Measurements from ENCODE around the gene CYP2W1.
"Not testable (repeated sequence)": the region's sequence is repeated elsewhere in the genome, so short reads cannot be mapped to it uniquely, and the experiment has no call there.

DNA sequence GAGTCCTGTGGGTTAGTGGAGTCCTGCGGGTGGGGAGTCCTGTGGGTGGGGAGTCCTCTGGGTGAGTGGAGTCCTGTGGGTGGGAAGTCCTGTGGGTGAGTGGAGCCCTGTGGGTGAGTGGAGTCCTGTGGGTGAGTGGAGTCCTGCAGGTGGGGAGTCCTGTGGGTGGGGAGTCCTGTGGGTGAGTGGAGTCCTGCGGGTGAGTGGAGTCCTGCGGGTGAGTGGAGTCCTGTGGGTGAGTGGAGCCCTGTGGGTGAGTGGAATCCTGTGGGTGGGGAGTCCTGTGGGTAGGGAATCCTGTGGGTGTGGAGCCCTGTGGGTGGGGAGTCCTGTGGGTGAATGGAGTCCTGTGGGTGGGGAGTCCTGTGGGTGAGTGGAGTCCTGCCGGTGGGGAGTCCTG, 19.0 kb downstream of the CYP2W1 start:
- TF ChIP-seq, protein P1, sequence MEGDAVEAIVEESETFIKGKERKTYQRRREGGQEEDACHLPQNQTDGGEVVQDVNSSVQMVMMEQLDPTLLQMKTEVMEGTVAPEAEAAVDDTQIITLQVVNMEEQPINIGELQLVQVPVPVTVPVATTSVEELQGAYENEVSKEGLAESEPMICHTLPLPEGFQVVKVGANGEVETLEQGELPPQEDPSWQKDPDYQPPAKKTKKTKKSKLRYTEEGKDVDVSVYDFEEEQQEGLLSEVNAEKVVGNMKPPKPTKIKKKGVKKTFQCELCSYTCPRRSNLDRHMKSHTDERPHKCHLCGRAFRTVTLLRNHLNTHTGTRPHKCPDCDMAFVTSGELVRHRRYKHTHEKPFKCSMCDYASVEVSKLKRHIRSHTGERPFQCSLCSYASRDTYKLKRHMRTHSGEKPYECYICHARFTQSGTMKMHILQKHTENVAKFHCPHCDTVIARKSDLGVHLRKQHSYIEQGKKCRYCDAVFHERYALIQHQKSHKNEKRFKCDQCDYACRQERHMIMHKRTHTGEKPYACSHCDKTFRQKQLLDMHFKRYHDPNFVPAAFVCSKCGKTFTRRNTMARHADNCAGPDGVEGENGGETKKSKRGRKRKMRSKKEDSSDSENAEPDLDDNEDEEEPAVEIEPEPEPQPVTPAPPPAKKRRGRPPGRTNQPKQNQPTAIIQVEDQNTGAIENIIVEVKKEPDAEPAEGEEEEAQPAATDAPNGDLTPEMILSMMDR (IDR thresholded peaks at IDR 0.05; ENCODE audit: extremely low read depth in 1 of 2, insufficient read depth in 1 of 2, low read depth in 1 of 2, low read length in 2 of 2): not testable (repeated sequence)
- TF ChIP-seq POLR2A (IDR thresholded peaks at IDR 0.05; ENCODE audit: low read depth, low read length); EZH2 (IDR thresholded peaks at IDR 0.05; ENCODE audit: borderline replicate concordance, low read depth, low read length, severe bottlenecking); POLR2AphosphoS5 (IDR thresholded peaks at IDR 0.05; ENCODE audit: insufficient read depth, low read depth, low read length); MYC (IDR thresholded peaks at IDR 0.05; ENCODE audit: low read depth, low read length); JUN (IDR thresholded peaks at IDR 0.05; ENCODE audit: borderline replicate concordance, insufficient read depth, insufficient read length, low read depth): not testable (repeated sequence)
- TF ChIP-seq, protein P2, sequence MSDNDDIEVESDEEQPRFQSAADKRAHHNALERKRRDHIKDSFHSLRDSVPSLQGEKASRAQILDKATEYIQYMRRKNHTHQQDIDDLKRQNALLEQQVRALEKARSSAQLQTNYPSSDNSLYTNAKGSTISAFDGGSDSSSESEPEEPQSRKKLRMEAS (IDR thresholded peaks at IDR 0.05; ENCODE audit: insufficient read depth, insufficient read length): not testable (repeated sequence)

Measured in endothelial cell of umbilical vein (primary cell).